GM18526 (cell line): ENCODE data around the gene MACROD2.

Experiments
- POLR2A ChIP-seq: IDR thresholded peaks from 3 replicates; pipeline ENCODE4 v1.6.1; 2011; ENCODE audit not compliant: insufficient read length; ENCODE audit errors: extremely low read depth

MACROD2 gene

DNA sequence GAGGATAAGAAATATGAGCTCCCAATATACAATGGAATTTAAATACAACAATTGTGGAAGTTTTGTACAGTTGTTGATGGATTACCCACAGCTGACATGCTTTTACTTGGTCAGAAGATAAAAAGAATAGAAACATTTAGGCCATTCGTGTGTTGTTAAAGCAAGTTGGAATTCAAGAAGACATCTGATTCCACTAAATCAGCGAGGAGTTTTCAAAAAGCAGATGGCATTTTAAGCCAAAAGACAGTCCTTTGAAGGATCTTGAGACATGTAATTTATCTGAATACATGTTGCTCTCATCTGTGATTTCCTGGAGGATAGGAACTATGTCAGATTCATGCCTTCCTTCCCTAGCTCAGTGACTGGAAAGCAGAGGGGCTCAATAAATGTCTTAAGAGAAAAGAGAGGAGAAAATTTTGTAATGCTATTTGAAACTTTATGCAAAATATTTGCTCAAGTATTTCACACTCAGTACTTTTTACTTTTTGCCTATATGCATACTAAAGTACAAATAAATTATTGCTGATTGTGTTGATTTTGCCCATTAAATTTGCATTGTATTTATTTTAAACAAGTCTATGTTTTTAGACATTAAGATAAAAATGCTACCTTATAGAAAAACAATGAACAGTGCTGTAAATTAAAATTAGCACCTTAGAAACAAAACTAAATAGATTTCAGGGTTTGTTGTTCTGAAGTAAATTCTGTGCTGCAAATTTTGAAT, 1075.9 kb downstream of the MACROD2 start:
- TF ChIP-seq POLR2A = no peak

DNA sequence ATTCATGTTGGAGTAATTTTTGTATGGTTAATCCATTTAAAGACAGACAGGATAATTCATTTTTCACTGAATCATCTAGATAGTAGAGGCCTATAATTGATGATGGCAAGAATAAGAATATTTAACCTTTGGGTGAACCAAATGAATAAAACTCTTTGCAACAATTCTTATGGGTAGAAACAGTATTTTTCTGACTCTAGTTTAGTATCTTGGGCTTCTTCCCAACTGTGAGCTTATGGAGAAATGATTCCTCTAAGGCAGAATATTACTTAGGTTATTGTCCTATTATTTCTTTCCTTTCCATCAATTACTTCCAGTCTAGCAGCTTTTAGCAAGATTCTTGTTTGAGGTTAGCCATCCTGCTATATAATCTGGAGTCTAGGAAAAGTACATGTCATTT, 1077.0 kb downstream of the MACROD2 start:
- no peak for TF ChIP-seq POLR2A

DNA sequence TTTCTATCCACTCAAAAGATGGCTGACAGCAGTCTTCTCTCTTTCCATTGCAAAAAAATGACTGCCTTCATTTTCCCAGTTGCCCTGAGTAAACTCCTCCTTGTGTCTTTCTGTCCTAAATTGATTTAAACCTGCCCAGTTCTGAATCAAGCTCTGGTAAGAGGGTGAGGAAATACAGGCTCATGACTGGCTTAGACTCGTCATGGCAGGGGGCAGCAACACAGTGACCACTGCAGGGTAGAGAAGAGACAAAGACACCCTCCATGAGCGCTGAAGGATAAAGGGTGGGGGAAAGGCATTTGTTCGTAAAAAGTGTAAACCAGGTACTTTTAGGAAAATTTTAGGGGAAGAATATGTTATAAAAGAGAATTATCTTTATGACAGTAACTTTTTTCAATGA, 1080.3 kb downstream of the MACROD2 start:
- TF ChIP-seq POLR2A = no peak

DNA sequence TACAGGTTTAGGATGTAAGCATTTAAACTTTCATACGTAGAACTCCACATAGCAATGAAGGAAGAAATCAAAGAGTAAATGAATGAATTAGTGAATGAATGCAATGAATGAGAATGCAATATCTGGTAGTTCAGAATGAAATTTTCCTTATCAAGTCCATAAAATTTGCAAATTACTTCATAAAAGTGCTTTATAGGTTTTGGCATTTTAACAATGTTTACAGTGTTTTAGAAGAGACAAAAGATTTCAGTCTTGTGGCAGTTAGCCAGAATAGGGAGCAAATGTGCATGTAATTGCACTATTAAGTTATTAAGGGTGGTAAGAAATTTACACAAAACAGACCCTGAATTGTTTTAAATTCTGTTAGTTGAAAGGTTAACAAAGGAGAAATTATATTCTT, 1081.5 kb downstream of the MACROD2 start:
- TF ChIP-seq POLR2A = no peak

DNA sequence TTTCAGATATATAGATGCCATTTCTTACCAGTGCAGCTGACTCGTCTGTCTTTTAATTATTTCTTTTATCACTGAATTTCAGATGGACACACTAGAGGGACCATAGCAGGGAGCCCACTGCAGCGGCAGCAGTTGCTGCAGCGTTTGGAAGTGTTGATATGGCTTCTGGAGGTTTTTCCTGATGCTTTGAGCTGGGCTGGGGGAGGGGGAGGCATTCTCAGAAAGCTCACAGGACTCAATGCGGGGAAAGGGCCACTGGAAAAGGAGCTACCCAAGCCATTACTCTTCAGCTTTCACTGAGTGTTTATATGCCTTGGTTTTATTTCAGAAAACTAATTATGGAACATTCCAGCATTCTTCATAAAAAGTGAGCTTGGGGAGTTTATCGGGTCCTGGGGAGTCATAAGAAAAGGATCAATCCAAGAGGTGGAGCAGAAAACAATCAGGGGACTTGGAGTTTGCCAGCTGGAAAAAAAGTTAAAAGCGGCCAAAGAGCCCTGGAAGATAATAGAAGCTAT, 1082.5 kb downstream of the MACROD2 start:
- TF ChIP-seq POLR2A = no peak

DNA sequence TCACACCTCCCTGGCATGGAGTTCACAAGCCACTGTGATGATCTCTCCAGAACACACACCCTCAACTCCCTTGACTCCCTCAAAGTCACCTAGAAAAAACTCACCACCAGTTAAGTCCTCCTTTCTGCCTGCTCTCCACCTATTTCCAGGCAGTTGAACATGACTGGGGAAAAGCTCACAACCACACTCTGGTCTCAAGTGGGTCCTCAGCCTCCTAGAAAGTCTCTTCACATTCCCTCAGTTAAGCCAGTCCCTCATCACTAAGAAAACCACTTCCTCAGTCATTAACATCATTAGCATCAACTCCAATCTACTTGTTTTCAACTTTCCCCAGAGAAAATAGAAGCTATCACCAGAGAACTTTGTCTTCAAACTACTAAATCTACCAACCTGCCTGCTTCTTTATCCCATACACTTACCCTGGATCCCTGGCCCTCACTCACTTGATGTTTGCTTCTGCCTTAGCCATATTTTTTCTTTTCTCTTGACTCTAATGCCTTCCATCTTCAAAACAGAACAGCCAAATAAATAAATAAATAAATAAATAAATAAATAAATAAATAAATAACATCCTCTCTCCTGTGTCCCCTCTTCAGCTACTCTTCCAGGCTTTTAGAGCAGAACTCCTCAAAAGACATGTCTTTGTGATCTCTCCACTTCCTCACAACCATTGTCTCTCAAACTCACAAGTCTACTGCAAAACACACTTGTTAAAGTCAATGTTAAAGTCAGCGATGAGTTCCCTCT, 1084.5 kb downstream of the MACROD2 start:
- no peak for TF ChIP-seq POLR2A

DNA sequence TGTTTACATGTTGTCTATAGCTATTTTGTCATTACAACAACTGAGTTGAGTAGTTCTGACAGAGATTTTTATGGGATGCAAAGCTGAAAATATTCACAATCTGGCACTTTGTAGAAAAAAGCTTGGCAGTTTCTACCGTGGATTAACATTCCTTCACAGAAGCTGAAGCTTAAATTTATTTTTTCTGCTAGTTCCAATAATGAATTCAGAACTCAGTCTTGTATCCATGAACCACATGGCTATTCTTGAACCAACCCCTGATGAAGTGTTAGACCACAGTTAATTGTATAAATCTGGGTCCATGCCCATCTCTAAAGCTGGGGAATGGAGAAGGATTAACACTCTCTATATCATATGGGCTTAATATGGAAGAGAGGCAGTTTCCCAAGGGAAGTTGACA, 1085.9 kb downstream of the MACROD2 start:
- no peak for TF ChIP-seq POLR2A

DNA sequence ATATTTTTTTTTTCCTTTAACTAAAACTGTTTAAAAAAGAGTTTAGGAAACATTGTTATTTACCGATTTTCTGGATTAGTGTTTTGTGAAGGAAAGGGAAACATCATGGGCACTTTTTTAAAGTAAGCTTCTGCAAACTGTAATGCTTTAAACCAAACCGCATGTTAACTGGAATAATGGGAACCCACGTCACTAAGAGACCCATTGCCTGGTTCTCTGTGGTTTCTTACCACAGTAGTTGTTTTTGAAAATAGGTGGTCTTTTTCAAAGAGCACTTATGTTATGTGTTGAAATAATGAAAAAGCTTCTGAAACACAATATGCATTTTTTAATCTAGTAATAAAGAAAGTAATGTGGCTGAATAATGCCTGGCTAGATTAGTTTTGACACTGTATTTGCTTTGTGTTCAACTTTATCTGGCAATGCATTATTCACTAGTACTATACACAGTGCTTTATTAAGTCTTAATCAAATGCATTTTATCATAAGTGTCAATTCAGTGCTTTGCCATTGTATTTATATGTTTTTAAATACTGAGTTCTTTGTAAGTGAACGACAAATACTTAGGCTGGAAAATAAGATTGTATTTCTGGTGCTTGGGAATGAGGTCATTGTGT, 1096.2 kb downstream of the MACROD2 start:
- TF ChIP-seq POLR2A = no peak

DNA sequence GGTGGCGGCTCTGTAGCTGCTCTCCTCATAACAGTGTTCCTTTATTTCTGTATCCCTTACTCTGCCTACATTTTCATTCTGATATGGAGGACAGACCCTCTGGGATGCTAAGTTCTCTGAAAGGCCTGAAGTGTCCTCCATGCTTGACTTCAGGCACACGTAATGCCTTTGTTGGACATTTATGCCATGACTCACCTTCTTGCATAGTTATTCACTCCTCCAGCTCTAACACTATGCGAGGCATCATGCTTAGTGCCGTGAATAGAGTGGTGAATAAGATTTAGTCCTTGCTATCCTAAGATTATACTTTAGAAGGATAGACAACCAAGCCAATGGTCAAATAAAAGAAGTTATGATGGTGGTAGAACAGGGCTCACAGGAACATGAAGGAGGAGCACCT, 1103.0 kb downstream of the MACROD2 start:
- no peak for TF ChIP-seq POLR2A

DNA sequence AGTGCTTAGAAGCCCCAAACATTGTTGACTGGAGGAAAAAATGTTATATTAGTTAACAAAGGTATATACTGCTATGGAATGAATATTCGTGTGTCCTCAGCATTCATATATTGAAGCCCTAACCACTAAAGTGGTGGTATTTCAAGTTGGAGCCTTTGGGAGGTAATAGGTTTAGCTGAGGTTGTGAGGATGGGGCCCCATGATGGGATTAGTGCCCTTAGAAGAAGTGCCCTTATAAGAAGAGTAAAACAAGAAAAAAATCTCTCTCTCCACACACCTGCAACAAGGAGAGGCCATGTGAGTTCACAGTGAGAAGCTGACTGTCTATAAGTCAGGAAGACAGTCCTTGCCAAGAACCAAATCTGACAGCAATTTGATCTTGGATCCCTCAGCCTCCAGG, 1103.8 kb downstream of the MACROD2 start:
- no peak for TF ChIP-seq POLR2A

DNA sequence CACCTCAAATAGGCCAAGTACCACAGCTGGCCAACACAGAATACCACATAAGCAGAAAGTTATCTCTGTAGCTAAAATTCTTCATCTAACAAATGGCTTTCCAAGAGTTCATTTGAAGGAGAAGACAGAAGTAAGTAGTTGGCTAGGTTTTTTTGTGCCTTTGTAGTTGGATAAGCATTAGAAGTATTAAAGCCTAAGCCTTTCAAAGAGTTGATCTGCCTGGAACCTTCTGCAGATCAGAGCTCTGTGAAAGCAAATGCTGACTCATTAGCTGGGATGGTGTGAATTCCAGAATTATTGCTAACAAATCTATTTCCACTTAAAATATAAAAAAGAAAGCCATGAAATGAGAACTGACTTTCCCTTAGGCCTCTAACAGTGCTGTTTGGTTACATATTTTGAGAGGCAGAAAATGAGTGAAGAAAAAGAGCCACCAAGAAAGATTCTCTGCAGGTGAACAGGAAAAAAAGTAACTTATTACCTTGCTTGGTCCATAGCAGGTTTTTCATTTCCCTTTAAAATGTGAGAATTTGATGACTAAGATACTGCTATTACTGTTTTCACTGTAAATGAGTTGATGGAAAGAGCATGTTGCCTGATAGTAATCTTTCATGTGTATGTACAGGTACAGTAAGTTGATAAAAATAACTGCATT, 1105.3 kb downstream of the MACROD2 start:
- TF ChIP-seq POLR2A = no peak

DNA sequence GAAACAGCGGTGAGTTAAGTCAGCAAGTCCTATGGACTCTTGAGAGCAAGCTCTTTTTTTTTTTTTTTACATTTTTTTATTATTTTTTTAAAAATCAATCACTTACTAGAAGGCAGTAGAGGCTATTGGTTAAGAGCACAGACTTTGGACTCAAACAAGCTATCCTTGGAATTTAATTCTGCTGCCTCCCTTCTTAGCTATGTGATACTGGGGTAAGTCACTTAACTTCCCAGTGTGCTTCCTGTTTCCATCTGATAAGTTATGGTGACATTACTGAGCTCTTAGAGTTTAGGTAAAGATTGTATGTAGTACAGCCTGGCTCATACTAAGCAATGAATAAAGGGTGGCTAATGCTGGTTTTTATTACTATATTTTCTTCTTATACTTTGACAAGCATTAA, 1112.6 kb downstream of the MACROD2 start:
- TF ChIP-seq POLR2A = no peak

DNA sequence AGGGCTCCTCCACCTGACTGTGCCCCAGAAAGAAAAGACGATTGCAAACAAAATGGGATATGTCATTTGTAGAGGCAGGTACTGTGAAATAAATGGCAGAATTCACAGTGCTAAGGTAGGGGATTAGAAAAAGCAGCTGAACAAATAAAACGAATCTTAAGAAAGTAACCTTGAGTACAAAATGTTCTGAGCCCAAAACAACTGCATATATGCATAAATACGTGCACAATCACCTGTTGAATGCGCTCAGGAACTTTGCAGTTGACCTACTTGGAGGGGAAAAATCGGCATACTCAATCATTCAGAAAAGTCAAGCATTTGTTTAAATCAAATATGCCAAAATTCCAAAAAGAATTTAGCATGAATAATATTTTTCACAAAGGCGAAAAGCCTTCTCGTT, 1114.2 kb downstream of the MACROD2 start:
- TF ChIP-seq POLR2A = no peak

DNA sequence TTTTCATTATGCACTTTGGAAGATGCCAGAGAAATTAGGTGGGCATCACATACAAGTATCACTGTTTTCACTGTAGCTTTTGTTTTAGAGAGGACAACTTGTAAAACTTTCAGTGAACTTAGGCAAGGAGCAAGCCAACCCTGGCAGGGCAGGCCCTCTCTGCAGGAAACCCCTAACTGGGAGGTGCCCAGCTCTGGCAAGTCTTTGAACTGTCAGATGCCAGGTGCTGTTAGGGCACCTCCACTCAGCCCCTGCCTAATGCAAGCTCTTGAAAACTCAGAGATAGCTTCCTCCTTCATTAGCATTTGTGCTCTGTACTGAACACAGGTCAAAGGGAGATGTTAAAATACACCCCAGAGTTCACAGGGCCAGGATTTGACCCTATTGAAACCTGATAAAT, 1116.3 kb downstream of the MACROD2 start:
- no peak for TF ChIP-seq POLR2A

DNA sequence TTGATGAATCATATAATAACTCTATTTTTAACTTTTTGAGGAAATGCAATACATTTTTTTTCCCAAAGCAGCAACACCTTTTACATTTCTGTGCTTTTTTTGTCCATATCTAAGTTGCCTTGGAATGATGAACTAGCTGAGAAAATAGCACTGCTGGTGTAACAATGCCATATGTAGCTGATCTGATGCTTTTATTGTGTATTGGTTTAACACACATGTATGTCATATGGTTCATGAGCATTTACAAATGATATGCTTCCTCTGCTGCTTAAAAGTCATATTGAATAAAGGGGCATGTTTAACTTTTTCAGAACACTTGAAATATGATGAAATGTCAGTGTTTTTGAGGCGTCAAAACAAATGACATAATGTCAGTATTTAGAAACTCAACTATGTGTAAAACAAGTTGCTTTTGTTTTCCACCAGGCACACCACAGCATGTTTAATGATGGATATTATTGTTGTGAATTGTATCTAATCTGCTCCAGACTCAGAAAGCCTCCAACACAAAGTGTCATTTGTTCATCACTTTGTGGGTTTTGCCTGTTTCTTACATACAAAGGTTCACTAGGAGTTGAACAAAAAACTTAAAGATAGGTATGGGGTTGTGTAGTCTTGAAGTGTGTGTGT, 1117.9 kb downstream of the MACROD2 start:
- TF ChIP-seq POLR2A = no peak
